ENCODE data around the gene UBE2O.

The UBE2O gene

DNA sequence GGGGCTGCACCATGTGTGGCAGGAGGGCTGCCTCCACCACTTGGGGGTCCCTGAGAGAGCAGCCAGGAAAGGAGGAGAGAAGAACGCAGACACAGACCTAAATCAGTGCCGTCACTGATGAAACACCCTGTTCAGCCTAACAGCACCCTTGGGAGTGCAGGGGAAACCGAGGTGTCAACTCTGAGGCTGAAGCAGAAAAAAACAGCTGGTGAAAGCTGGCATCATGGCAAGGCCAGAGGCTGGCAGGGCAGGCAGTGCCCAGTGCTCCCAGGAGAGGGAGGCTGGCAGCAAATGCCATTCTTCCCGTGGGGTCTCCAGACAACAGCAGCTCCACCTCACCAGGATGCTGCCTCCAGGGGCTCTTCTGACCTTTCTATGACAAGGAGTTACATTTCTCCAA lies 45.4 kb downstream of the UBE2O start:
- DNase-seq = no peak
- Histone ChIP-seq H3K36me3 (peaks cover 6 to 43% (median 14%) of the 10 kb centered on the region in 3 donors), H3K27me3 (no peaks in the 10 kb centered on the region), H3K9me3 (no peaks in the 10 kb centered on the region), H3K4me3 (no peak overlapping the region), H3K4me1 (peaks cover 0 to 14% (median 2%) of the 10 kb centered on the region in 4 donors), H3K27ac (no peak overlapping the region)
- intact Hi-C loops (cut with DNase I; ENCODE audit: low total_unique reads) = loop anchor here (10.0 kb wide), 1 partner anchor 97 kb away; the partner anchor contains the start of gene RHBDF2
- no peak for TF ChIP-seq CTCF (IDR thresholded peaks at IDR 0.05)

GRCh38 chr17:76405967-76406647 lies 46.8 kb downstream of the UBE2O start:
- Histone ChIP-seq H3K27me3 (no peaks in the 10 kb centered on the region), H3K9me3 (no peaks in the 10 kb centered on the region), H3K4me3 (no peak overlapping the region), H3K36me3 (peaks cover 13 to 48% (median 28%) of the 10 kb centered on the region in 3 donors), H3K27ac (no peak overlapping the region), H3K4me1 (peaks cover 0 to 14% (median 2%) of the 10 kb centered on the region in 4 donors)
- peak in 1 of 2 donors; percentile 69 for DNase-seq
- intact Hi-C loops (cut with DNase I; ENCODE audit: low total_unique reads) = loop anchor here (10.0 kb wide), 1 partner anchor 99 kb away; the partner anchor contains the start of gene RHBDF2
- no peak for TF ChIP-seq CTCF (IDR thresholded peaks at IDR 0.05)

DNA sequence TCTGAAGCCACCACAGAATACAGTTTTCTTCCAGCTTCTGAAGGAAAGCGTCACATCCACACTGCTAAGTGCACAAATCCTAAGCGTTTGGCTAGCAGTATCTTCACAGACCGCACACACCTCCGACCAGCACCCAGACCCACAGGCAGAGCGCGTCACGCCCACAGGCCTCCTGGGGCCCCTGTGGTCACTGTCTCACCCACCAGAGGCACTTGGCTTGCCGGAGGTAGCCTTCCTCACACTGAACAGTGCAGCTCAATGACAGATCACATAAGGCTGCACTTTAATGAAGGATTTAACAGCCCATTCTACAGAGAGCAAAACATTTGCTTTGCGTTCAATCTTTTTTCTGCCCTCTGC lies 47.4 kb downstream of the UBE2O start:
- Histone ChIP-seq H3K4me3 (no peak overlapping the region), H3K9me3 (no peaks in the 10 kb centered on the region), H3K4me1 (peaks cover 0 to 14% (median 2%) of the 10 kb centered on the region in 4 donors), H3K27me3 (no peaks in the 10 kb centered on the region), H3K27ac (no peak overlapping the region), H3K36me3 (peaks cover 13 to 52% (median 33%) of the 10 kb centered on the region in 3 donors)
- intact Hi-C loops (cut with DNase I; ENCODE audit: low total_unique reads) = loop anchor here (10.0 kb wide), 1 partner anchor 99 kb away; the partner anchor contains the start of gene RHBDF2
- no peak for DNase-seq
- TF ChIP-seq CTCF (IDR thresholded peaks at IDR 0.05) = no peak

- peaks cover 0 to 14% (median 2%) of the 10 kb centered on the region in 4 donors for H3K4me1 ChIP-seq
- no peak for TF ChIP-seq CTCF (IDR thresholded peaks at IDR 0.05)
- H3K4me3 ChIP-seq = no peak overlapping the region
- no peaks in the 10 kb centered on the region for H3K27me3 ChIP-seq
- no peak overlapping the region for H3K27ac ChIP-seq
- intact Hi-C loops (cut with DNase I; ENCODE audit: low total_unique reads) = loop anchor here (10.0 kb wide), 1 partner anchor 100 kb away; the partner anchor contains the start of gene RHBDF2
- no peaks in the 10 kb centered on the region for H3K9me3 ChIP-seq
- H3K36me3 ChIP-seq = peaks cover 13 to 53% (median 38%) of the 10 kb centered on the region in 3 donors
- no peak for DNase-seq
These were observed 47.9 kb downstream of the UBE2O start for GRCh38 chr17:76404976-76405563.

- DNase-seq = no peak
- intact Hi-C loops (cut with DNase I; ENCODE audit: low total_unique reads) = loop anchor here (10.0 kb wide), 1 partner anchor 101 kb away; the partner anchor contains the start of gene RHBDF2
- no peak for TF ChIP-seq CTCF (IDR thresholded peaks at IDR 0.05)
- Histone ChIP-seq H3K4me1 (peaks cover 0 to 14% (median 2%) of the 10 kb centered on the region in 4 donors), H3K27me3 (no peaks in the 10 kb centered on the region), H3K27ac (no peak overlapping the region), H3K4me3 (no peak overlapping the region), H3K36me3 (peaks cover 21 to 61% (median 46%) of the 10 kb centered on the region in 3 donors), H3K9me3 (no peaks in the 10 kb centered on the region)
These were observed 48.7 kb downstream of the UBE2O start for GRCh38 chr17:76404256-76404655.
